Endodermal cell (in vitro differentiated cells): ENCODE data around the gene HYKK. TPM values are rescaled to one million over a fixed set of nuclear protein-coding genes. Genes with fewer than 3 reads are reported as not detected.
"Not testable (repeated sequence)": the region's sequence is repeated elsewhere in the genome, so short reads cannot be mapped to it uniquely, and the experiment has no call there.

Experiments
- DNase-seq: peaks from one replicate; pipeline ENCODE4 v3.0.0-alpha.2; 2017
- H3K27ac ChIP-seq: 2 replicates; pipeline ENCODE4 v1.5.1; 2013; ENCODE audit warnings: mild to moderate bottlenecking, low read depth, low read length, moderate library complexity
- H3K27me3 ChIP-seq: 2 replicates; pipeline ENCODE4 v1.6.1; 2013; ENCODE audit warnings: mild to moderate bottlenecking, low read length, moderate library complexity; ENCODE audit not compliant: insufficient read depth, control insufficient read depth, poor library complexity, severe bottlenecking
- H3K36me3 ChIP-seq: 2 replicates; pipeline ENCODE4 v1.7.0; 2013; ENCODE audit warnings: mild to moderate bottlenecking, low read length, moderate library complexity; ENCODE audit not compliant: control insufficient read depth, insufficient read depth
- H3K4me1 ChIP-seq: one replicate; pipeline ENCODE4 v1.7.0; 2013; ENCODE audit warnings: low read length; ENCODE audit not compliant: control insufficient read depth, insufficient read depth
- H3K4me3 ChIP-seq: 2 replicates; pipeline ENCODE4 v1.5.1; 2013; ENCODE audit warnings: mild to moderate bottlenecking, low read length, moderate library complexity
- H3K9ac ChIP-seq: 2 replicates; pipeline ENCODE4 v1.6.1; 2013; ENCODE audit warnings: mild to moderate bottlenecking, low read length, moderate library complexity; ENCODE audit not compliant: poor library complexity, severe bottlenecking; ENCODE audit errors: extremely low read depth
- H3K9me3 ChIP-seq: 2 replicates; pipeline ENCODE4 v1.6.1; 2013; ENCODE audit warnings: mild to moderate bottlenecking, low read length, moderate library complexity; ENCODE audit not compliant: control insufficient read depth
- H3K27ac Mint-ChIP-seq: 2 replicates; pipeline ENCODE4 v1.8.0; 2020; ENCODE audit warnings: mixed read lengths
- H3K27me3 Mint-ChIP-seq: 2 replicates; pipeline ENCODE4 v1.8.0; 2021; ENCODE audit warnings: mild to moderate bottlenecking, mixed read lengths; ENCODE audit not compliant: insufficient read depth
- H3K36me3 Mint-ChIP-seq: 2 replicates; pipeline ENCODE4 v1.8.0; 2020; ENCODE audit warnings: low read depth, mixed read lengths
- H3K4me1 Mint-ChIP-seq: 2 replicates; pipeline ENCODE4 v1.8.0; 2020; ENCODE audit warnings: mixed read lengths
- H3K4me3 Mint-ChIP-seq: 2 replicates; pipeline ENCODE4 v1.8.0; 2020; ENCODE audit warnings: mild to moderate bottlenecking, moderate library complexity, mixed read lengths
- H3K9me3 Mint-ChIP-seq: 2 replicates; pipeline ENCODE4 v1.8.0; 2020; ENCODE audit warnings: mild to moderate bottlenecking, mixed read lengths
- CTCF ChIP-seq: fragments of 200-600 bp; sonication (generic); conservative IDR thresholded peaks from 2 replicates; pipeline ENCODE4 v1.5.0; 2021; ENCODE audit warnings: antibody characterized with exemption, mild to moderate bottlenecking
- WGBS, 2 experiments: methylation state at CpG; one replicate each; pipeline versions ENCODE4 v1.1.5 to v1.1.7; 2013; ENCODE audit warnings: missing lambda C conversion rate in 2 of 2, mixed read lengths in 1 of 2; ENCODE audit not compliant: insufficient coverage in 1 of 2, insufficient read length in 1 of 2; 5-methylcytosine and 5-hydroxymethylcytosine counted together
- total RNA-seq, 2 donors: library from RNA; stranded (reverse); fragmentation: NEBNext Ultra II Directional in 1 of 2; extraction: Animal tissue kit (Norgen Biotek cat#: 25700) in 1 of 2; gene quantifications; 2 replicates in 1 of 2; 3 replicates in 1 of 2; pipeline ENCODE4 v1.2.1, GENCODE V29; 2021

HYKK gene
- total RNA-seq, 2 donors from 2014 or later = 3.9 to 4.2 TPM

- no peak for DNase-seq
- TF ChIP-seq CTCF = no peak
- peaks cover 4% of the 10 kb centered on the region for H3K4me1 Mint-ChIP-seq
- H3K9ac ChIP-seq = no peak overlapping the region
- H3K9me3 ChIP-seq = no peaks in the 10 kb centered on the region
- H3K4me3 Mint-ChIP-seq = no peak overlapping the region
- 89 to 94% methylated on average over 3 to 6 of the region's 6 CpGs for WGBS, 2 experiments
- peaks cover 12% of the 10 kb centered on the region for H3K27me3 Mint-ChIP-seq
- peaks cover 9% of the 10 kb centered on the region for H3K9me3 Mint-ChIP-seq
- H3K27me3 ChIP-seq = peaks cover 26% of the 10 kb centered on the region
- H3K27ac Mint-ChIP-seq = no peak overlapping the region
- no peaks in the 10 kb centered on the region for H3K36me3 Mint-ChIP-seq
- H3K4me1 ChIP-seq = no peaks in the 10 kb centered on the region
- no peak overlapping the region for H3K4me3 ChIP-seq
- H3K36me3 ChIP-seq = no peaks in the 10 kb centered on the region
- H3K27ac ChIP-seq = no peak overlapping the region
These were observed 2.4 kb downstream of the HYKK start for GRCh38 chr15:78509726-78510312.

- H3K4me3 ChIP-seq, H3K27ac ChIP-seq, H3K36me3 Mint-ChIP-seq, H3K27me3 ChIP-seq, H3K27me3 Mint-ChIP-seq, H3K4me1 Mint-ChIP-seq, H3K4me1 ChIP-seq, H3K27ac Mint-ChIP-seq, H3K36me3 ChIP-seq, H3K9ac ChIP-seq, H3K4me3 Mint-ChIP-seq, DNase-seq: not testable (repeated sequence)
- WGBS, 2 experiments = 97% methylated on average over 1 of the region's 3 CpGs; no CpG with 5 or more reads in 1 of the 2 experiments
- H3K9me3 ChIP-seq = peaks cover 11% of the 10 kb centered on the region
- H3K9me3 Mint-ChIP-seq = peaks cover 25% of the 10 kb centered on the region
These were observed 12.7 kb downstream of the HYKK start for GRCh38 chr15:78520035-78520434.

- Histone ChIP-seq H3K4me1 (no peaks in the 10 kb centered on the region), H3K36me3 (no peaks in the 10 kb centered on the region), H3K27ac (no peak overlapping the region), H3K9ac (no peak overlapping the region), H3K27me3 (no peaks in the 10 kb centered on the region), H3K9me3 (peaks cover 11% of the 10 kb centered on the region), H3K4me3 (no peak overlapping the region)
- H3K27me3 Mint-ChIP-seq = peaks cover 4% of the 10 kb centered on the region
- 84 to 93% methylated on average over 2 to 5 of the region's 5 CpGs for WGBS, 2 experiments
- no peak overlapping the region for H3K4me3 Mint-ChIP-seq
- H3K9me3 Mint-ChIP-seq = peaks cover 39% of the 10 kb centered on the region
- DNase-seq = no peak
- H3K4me1 Mint-ChIP-seq = peaks cover 4% of the 10 kb centered on the region
- H3K27ac Mint-ChIP-seq = no peak overlapping the region
- H3K36me3 Mint-ChIP-seq = peaks cover 7% of the 10 kb centered on the region
- TF ChIP-seq CTCF = no peak
These were observed 16.9 kb downstream of the HYKK start for GRCh38 chr15:78524230-78524629.

GRCh38 chr15:78527325-78527724 lies 19.9 kb downstream of the HYKK start:
- Mint-ChIP-seq H3K27ac (no peak overlapping the region), H3K36me3 (peaks cover 7% of the 10 kb centered on the region), H3K4me3 (no peak overlapping the region), H3K4me1 (no peaks in the 10 kb centered on the region), H3K27me3 (peaks cover 4% of the 10 kb centered on the region), H3K9me3 (peaks cover 37% of the 10 kb centered on the region)
- H3K4me3 ChIP-seq = no peak overlapping the region
- H3K4me1 ChIP-seq = no peaks in the 10 kb centered on the region
- WGBS, 2 experiments = 83 to 95% methylated on average over 4 to 5 of the region's 5 CpGs
- H3K27ac ChIP-seq = no peak overlapping the region
- H3K36me3 ChIP-seq = no peaks in the 10 kb centered on the region
- no peak for TF ChIP-seq CTCF
- H3K9me3 ChIP-seq = peaks cover 11% of the 10 kb centered on the region
- H3K27me3 ChIP-seq = no peaks in the 10 kb centered on the region
- DNase-seq = no peak
- H3K9ac ChIP-seq = no peak overlapping the region
